ENCODE data around the gene FBXO47. TPM values are rescaled to one million over a fixed set of nuclear protein-coding genes. Genes with fewer than 3 reads are reported as not detected.

Gene FBXO47
- total and polyA plus RNA-seq, 12 donors = not detected

GRCh38 chr17:38905375-38905774 lies 61.8 kb downstream of the FBXO47 start:
- no peak overlapping the region for H3K4me3 ChIP-seq
- 91 to 94% methylated on average over 10 of the region's 10 CpGs for WGBS, 2 donors
- H3K4me1 ChIP-seq = peaks cover 38 to 85% (median 69%) of the 10 kb centered on the region in 9 donors
- H3K36me3 ChIP-seq = peaks cover 0 to 65% (median 3%) of the 10 kb centered on the region in 9 donors
- no peaks in the 10 kb centered on the region for H3K9me3 ChIP-seq
- no peaks in the 10 kb centered on the region for H3K27me3 ChIP-seq
- peak overlapping the region in 1 of 10 donors; percentile 79 for H3K27ac ChIP-seq
- no peak for TF ChIP-seq CTCF (IDR thresholded peaks at IDR 0.05)
- no peak for ATAC-seq
- intact Hi-C loops (cut with DNase I) = loop anchor here in 3 of 10 donors (5.0 kb wide), 1 partner anchor 33 kb away; the partner anchor contains the start of gene LASP1 (in 3 of the 3)
- no peak for DNase-seq

- no peaks in the 10 kb centered on the region for H3K27me3 ChIP-seq
- 97 to 98% methylated on average over 3 of the region's 3 CpGs for WGBS, 2 donors
- H3K36me3 ChIP-seq = peaks cover 0 to 62% (median 3%) of the 10 kb centered on the region in 9 donors
- TF ChIP-seq CTCF (IDR thresholded peaks at IDR 0.05) = no peak
- no peak overlapping the region for H3K4me3 ChIP-seq
- DNase-seq = no peak
- ATAC-seq = no peak
- H3K27ac ChIP-seq = no peak overlapping the region
- intact Hi-C loops (cut with DNase I) = loop anchor here in 3 of 10 donors (5.0 kb wide), 1 partner anchor 33 kb away; the partner anchor contains the start of gene LASP1 (in 3 of the 3)
- H3K4me1 ChIP-seq = peaks cover 38 to 85% (median 74%) of the 10 kb centered on the region in 9 donors
- H3K9me3 ChIP-seq = no peaks in the 10 kb centered on the region
These were observed 62.3 kb downstream of the FBXO47 start for GRCh38 chr17:38904892-38905291.

- DNase-seq (no peak), ATAC-seq (no peak)
- H3K27me3 ChIP-seq = no peaks in the 10 kb centered on the region
- TF ChIP-seq CTCF (IDR thresholded peaks at IDR 0.05) = no peak
- H3K36me3 ChIP-seq = peaks cover 0 to 71% (median 5%) of the 10 kb centered on the region in 9 donors
- peaks cover 38 to 88% (median 78%) of the 10 kb centered on the region in 9 donors for H3K4me1 ChIP-seq
- H3K4me3 ChIP-seq = no peak overlapping the region
- 92 to 95% methylated on average over 6 of the region's 6 CpGs for WGBS, 2 donors
- H3K27ac ChIP-seq = peak overlapping the region in 4 of 10 donors; percentile 4 to 86 (median 37)
- intact Hi-C loops (cut with DNase I) = no loop called here
- no peaks in the 10 kb centered on the region for H3K9me3 ChIP-seq
These were observed 63.8 kb downstream of the FBXO47 start for GRCh38 chr17:38903404-38903803.

GRCh38 chr17:38900978-38901656 lies 66.1 kb downstream of the FBXO47 start:
- Histone ChIP-seq H3K27ac (peak overlapping the region; percentile 20 to 86 (median 59)), H3K4me1 (peaks cover 37 to 88% (median 78%) of the 10 kb centered on the region in 9 donors), H3K27me3 (no peaks in the 10 kb centered on the region), H3K9me3 (no peaks in the 10 kb centered on the region), H3K4me3 (peak overlapping the region in 2 of 10 donors; percentile 5), H3K36me3 (peaks cover 0 to 72% (median 9%) of the 10 kb centered on the region in 9 donors)
- ATAC-seq (peak; percentile 7 to 72 (median 32)), DNase-seq (peak in 1 of 2 donors; percentile 25)
- intact Hi-C loops (cut with DNase I) = no loop called here
- TF ChIP-seq CTCF (IDR thresholded peaks at IDR 0.05) = no peak
- WGBS, 2 donors = 24 to 32% methylated on average over 10 of the region's 10 CpGs

Measured in heart right ventricle (tissue), 16 donors.